Mucosa of descending colon (tissue), 3 donors: ENCODE measurements around the gene ATG10. TPM values are rescaled to one million over a fixed set of nuclear protein-coding genes. Genes with fewer than 3 reads are reported as not detected.

Experiments used
- ATAC-seq: fragments of 200-7000 bp; cut with Tn5 transposase; one replicate; pipeline ENCODE4 v1.9.1; 2020; ENCODE audit warnings: mild to moderate bottlenecking, moderate library complexity
- DNase-seq, 3 donors: peaks; one replicate each; pipeline ENCODE4 v3.0.0-alpha.2; 2020
- H3K36me3 ChIP-seq: fragments of 200-600 bp; one replicate; pipeline ENCODE4 v1.8.0; 2021; ENCODE audit warnings: low read depth, mild to moderate bottlenecking
- H3K4me1 ChIP-seq: fragments of 200-600 bp; one replicate; pipeline ENCODE4 v1.8.0; 2021; ENCODE audit warnings: low read depth, mild to moderate bottlenecking
- H3K4me3 ChIP-seq: fragments of 200-600 bp; one replicate; pipeline ENCODE4 v1.8.0; 2021; ENCODE audit warnings: mild to moderate bottlenecking
- H3K9me3 ChIP-seq: fragments of 200-600 bp; one replicate; pipeline ENCODE4 v1.8.0; 2021; ENCODE audit warnings: mild to moderate bottlenecking
- CTCF ChIP-seq: fragments of 200-600 bp; IDR thresholded peaks from one replicate; pipeline ENCODE4 v1.8.0; 2022; ENCODE audit warnings: antibody characterized with exemption, mild to moderate bottlenecking
- intact Hi-C, 2 donors: fragments of 100-400 bp; cut with DNase I in 1 of 2; cut with micrococcal nuclease in 1 of 2; formaldehyde crosslinking; loops; one replicate each; pipeline versions ENCODE4 v1.11.0 to v1.11.1; 2022; cut with DNase I, micrococcal nuclease
- total RNA-seq, 3 donors: library from RNA; stranded (reverse); fragmentation: NEBNext Ultra II Directional in 2 of 3; extraction: Animal tissue kit (Norgen Biotek cat#: 25700) in 2 of 3; gene quantifications; one replicate each; pipeline versions ENCODE4 v1.2.1 to v1.2.4, GENCODE V29; 2021 to 2023
- donor health status: DM: no; HTN: no; CAD: no; lungs with moderate emphysema.
- donor health status: DM: no; HTN: no; CAD: no.
- donor health status: DM: no; HTN: yes; CAD: no.

Gene ATG10
- total RNA-seq, 3 donors from 2014 or later, result 5.9 to 8.8 (median 7.0) TPM

- Histone ChIP-seq H3K4me1 (no peaks in the 10 kb centered on the region), H3K4me3 (no peak overlapping the region), H3K9me3 (no peaks in the 10 kb centered on the region), H3K36me3 (no peaks in the 10 kb centered on the region)
- intact Hi-C loops, result no loop called here
- DNase-seq (no peak), ATAC-seq (no peak)
- TF ChIP-seq CTCF, result no peak
Measured at GRCh38 chr5:82068723-82069122, 96.9 kb downstream of the ATG10 start.

- TF ChIP-seq CTCF, result no peak
- intact Hi-C loops, result no loop called here
- H3K4me1 ChIP-seq, result no peaks in the 10 kb centered on the region
- H3K4me3 ChIP-seq, result no peak overlapping the region
- no peak for ATAC-seq
- no peaks in the 10 kb centered on the region for H3K36me3 ChIP-seq
- no peaks in the 10 kb centered on the region for H3K9me3 ChIP-seq
- no peak for DNase-seq
Measured at GRCh38 chr5:82072138-82072537, 100.3 kb downstream of the ATG10 start.

DNA sequence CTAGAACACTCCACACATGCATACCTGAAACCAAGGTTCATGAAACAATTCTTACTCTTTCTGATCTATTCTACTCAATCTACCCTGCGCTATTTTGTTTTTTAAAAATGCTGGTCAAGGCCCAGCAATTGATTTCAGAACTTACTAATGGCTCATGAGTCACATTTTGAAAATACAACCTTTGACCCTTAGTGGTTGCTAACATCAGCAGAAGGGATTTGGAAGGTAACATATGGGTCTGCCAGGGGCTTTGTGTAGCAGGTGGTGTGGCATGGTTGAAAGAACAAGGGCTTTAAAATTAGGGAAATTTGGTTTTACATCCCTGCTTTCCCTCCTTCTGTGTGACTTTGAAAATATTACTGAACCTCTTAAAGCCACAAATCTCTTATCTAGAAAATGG is 101.4 kb downstream of the ATG10 start:
- no peak for ATAC-seq
- DNase-seq, result no peak
- H3K4me3 ChIP-seq, result no peak overlapping the region
- no peaks in the 10 kb centered on the region for H3K9me3 ChIP-seq
- intact Hi-C loops, result no loop called here
- H3K4me1 ChIP-seq, result no peaks in the 10 kb centered on the region
- H3K36me3 ChIP-seq, result no peaks in the 10 kb centered on the region
- no peak for TF ChIP-seq CTCF

- Histone ChIP-seq H3K4me3 (no peak overlapping the region), H3K4me1 (no peaks in the 10 kb centered on the region), H3K9me3 (no peaks in the 10 kb centered on the region), H3K36me3 (no peaks in the 10 kb centered on the region)
- DNase-seq (no peak), ATAC-seq (no peak)
- TF ChIP-seq CTCF, result no peak
- intact Hi-C loops, result no loop called here
Measured at GRCh38 chr5:82074950-82075349, 103.1 kb downstream of the ATG10 start.

DNA sequence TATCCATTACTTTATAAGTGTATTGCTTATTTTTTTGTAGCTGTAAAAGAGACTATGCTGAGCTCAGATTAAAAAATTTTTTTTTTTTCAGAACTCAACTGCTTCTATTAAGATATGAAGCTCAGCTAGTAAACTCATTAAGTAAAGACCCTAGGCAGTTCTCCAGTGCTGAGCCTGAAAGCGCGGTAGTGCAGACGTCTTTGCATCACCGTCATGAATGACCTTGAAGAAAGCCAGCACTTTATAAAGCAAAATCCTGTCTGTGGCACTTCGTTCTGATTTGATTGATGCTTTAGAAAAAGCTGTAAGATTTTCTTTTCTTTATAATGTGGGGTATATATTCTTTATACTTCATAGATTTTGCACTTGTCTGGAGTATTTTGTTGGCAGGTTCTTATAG is 105.7 kb downstream of the ATG10 start:
- intact Hi-C loops, result no loop called here
- DNase-seq, result no peak
- H3K36me3 ChIP-seq, result no peaks in the 10 kb centered on the region
- no peaks in the 10 kb centered on the region for H3K9me3 ChIP-seq
- no peak for TF ChIP-seq CTCF
- H3K4me3 ChIP-seq, result no peak overlapping the region
- ATAC-seq, result no peak
- no peaks in the 10 kb centered on the region for H3K4me1 ChIP-seq

- intact Hi-C loops, result no loop called here
- no peak for DNase-seq
Measured at GRCh38 chr5:82091617-82092016, 119.8 kb downstream of the ATG10 start.

More at GRCh38 chr5:82091617-82092016, 119.8 kb downstream of the ATG10 start:
- no peak for ATAC-seq
- no peak for TF ChIP-seq CTCF
- H3K4me3 ChIP-seq, result no peak overlapping the region
- H3K9me3 ChIP-seq, result peaks cover 20% of the 10 kb centered on the region
- H3K4me1 ChIP-seq, result no peaks in the 10 kb centered on the region
- no peaks in the 10 kb centered on the region for H3K36me3 ChIP-seq
